Measurements from ENCODE around the gene SNRNP35. TPM values are rescaled to one million over a fixed set of nuclear protein-coding genes. Genes with fewer than 3 reads are reported as not detected.
"Not testable (repeated sequence)": the region's sequence is repeated elsewhere in the genome, so short reads cannot be mapped to it uniquely, and the experiment has no call there.

Gene SNRNP35, protein sequence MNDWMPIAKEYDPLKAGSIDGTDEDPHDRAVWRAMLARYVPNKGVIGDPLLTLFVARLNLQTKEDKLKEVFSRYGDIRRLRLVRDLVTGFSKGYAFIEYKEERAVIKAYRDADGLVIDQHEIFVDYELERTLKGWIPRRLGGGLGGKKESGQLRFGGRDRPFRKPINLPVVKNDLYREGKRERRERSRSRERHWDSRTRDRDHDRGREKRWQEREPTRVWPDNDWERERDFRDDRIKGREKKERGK
- total RNA-seq (2012; rRNA removed) = 8.5 and 10.4 TPM in 2 replicates

DNA sequence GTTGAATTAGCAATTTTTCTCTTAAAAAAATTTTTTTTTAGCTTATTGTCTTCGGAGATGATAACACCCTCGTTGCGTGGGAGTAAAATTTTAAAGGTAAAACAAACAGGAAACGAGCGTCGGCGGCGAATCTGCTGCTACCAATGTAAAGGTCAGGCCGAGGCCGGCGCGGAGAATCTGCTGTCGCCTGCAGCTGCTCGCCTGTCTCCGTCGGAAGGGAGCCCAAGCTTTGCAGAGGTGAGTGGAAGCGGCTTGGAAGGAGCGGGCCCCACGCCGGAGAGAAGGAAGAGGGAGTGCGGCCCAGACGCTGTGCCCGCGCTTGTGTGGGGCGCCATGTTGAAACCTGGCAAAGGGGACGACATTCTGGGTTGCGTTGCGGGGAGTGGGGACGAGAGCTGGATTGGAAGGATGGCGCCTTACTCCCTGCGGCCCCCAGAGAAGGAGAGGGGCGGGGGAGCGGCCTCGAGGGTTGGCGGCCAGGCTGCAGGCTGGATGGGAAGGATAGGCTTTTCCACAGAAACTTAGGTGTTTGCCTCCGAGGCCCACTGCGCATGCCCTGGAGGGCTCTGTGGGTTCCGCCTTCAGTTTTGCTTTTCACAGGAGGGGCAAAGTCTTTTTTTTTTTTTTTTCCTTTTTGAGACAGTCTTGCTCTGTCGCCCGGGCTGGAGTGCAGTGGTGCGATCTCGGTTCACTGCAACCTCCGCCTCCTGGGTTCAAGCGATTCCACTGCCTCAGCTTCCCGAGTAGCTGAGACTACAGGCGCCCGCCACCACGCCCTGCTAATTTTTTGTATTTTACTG lies at the start of gene SNRNP35:
Gene SNRNP35 (plus strand): TSS at position 160 of the 800 bp plus-strand sequence. CDS start 7,402 bp downstream, outside the sequence.
- H3K4me1 ChIP-seq (ENCODE audit: control insufficient read depth, insufficient read depth, low read length) = peaks cover 9% of the 10 kb centered on the region
- H3K27me3 ChIP-seq (ENCODE audit: control insufficient read depth, insufficient read depth, low read length) = no peaks in the 10 kb centered on the region
- H3K4me2 ChIP-seq (ENCODE audit: low read length) = peak within 1 kb of the TSS; percentile 91
- H3K36me3 ChIP-seq (ENCODE audit: insufficient read depth, low read length) = peaks cover 3% of the 10 kb centered on the region
- peak within 1 kb of the TSS; percentile 98 for H3K4me3 ChIP-seq (ENCODE audit: low read length)
- H3K9me3 ChIP-seq (replicated peaks; ENCODE audit: low read length) = no peaks in the 10 kb centered on the region
- H3K9ac ChIP-seq (ENCODE audit: low read depth, low read length) = peak within 1 kb of the TSS; percentile 100

DNA sequence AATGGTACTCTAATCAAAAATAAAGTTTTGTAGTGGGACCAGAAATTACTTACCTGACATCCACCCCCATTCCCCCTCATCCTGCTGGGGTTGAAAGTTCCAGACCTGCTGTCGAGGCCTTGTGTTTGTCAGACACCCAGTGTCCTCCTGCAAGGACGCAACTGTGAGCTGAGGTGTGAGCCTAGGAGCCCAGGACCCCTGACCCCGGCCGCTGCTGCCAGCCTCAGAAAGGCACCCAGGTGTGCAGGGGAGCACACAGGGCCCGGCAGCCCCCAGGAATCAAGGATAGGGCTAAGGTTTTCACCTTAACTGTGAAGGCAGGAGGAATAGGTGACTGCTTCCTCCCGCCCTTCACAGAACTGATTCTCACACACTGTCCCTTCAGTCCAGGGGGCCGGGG lies 49.3 kb upstream of the SNRNP35 start:
- not testable (repeated sequence) for H3K9ac ChIP-seq (ENCODE audit: low read depth, low read length); H3K4me1 ChIP-seq (ENCODE audit: control insufficient read depth, insufficient read depth, low read length); H3K4me2 ChIP-seq (ENCODE audit: low read length); H3K27me3 ChIP-seq (ENCODE audit: control insufficient read depth, insufficient read depth, low read length); H3K4me3 ChIP-seq (ENCODE audit: low read length); H3K9me3 ChIP-seq (replicated peaks; ENCODE audit: low read length)
- H3K36me3 ChIP-seq (ENCODE audit: insufficient read depth, low read length) = peaks cover 35% of the 10 kb centered on the region

DNA sequence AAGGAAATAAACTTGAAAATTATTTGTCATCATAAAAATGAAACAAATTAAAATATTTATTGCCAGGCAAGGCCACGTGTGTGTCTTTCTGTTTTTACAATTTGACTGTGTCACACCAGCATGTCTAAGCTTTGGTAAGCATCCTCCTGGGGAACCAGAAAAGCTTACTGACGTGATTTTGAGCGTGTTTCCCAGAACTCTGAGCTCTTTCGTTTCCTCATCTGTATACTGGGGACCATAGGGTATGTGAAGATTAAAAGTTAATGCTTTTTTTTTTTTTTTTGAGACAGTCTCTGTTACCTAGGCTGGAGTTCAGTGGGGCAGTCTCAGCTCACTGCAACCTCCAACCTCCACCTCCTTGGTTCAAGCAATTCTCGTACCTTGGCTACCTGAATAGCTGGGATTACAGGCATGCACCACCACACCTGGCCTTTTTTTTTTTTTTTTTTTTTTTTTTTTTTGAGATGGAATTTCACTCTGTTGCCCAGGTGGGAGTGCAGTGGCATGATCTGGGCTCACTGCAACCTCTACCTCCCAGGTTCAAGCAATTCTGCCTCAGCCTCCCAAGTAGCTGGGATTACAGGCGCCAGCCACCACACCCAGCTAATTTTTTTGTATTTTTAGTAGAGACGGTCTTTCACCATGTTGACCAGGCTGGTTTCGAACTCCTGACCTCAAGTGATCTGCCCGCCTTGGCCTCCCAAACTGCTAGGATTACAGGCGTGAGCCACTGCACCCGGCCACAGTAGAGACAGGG lies 48.5 kb upstream of the SNRNP35 start:
- H3K36me3 ChIP-seq (ENCODE audit: insufficient read depth, low read length) = peaks cover 27% of the 10 kb centered on the region
- not testable (repeated sequence) for H3K4me1 ChIP-seq (ENCODE audit: control insufficient read depth, insufficient read depth, low read length); H3K9me3 ChIP-seq (replicated peaks; ENCODE audit: low read length)

DNA sequence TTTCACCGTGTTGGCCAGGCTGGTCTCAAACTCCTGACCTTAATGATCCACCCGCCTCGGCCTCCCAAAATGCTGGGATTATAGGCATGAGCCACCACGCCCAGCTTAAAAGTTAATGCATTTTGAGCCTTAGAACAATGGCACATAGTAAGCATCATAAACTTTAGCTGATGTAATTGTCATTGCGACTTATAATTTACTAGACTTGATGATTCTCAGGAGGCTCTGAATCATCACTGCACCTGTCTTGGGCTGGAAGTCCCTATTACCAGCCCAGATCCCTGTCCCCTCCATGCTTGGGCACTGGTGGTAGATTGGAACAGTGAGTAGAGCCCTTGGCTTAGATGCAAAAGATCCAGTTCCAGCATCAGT lies 47.9 kb upstream of the SNRNP35 start:
- Histone ChIP-seq H3K9me3 (replicated peaks; ENCODE audit: low read length) (no peaks in the 10 kb centered on the region), H3K27me3 (ENCODE audit: control insufficient read depth, insufficient read depth, low read length) (no peaks in the 10 kb centered on the region), H3K4me1 (ENCODE audit: control insufficient read depth, insufficient read depth, low read length) (no peaks in the 10 kb centered on the region), H3K4me3 (ENCODE audit: low read length) (no peak overlapping the region), H3K36me3 (ENCODE audit: insufficient read depth, low read length) (peaks cover 21% of the 10 kb centered on the region), H3K9ac (ENCODE audit: low read depth, low read length) (no peak overlapping the region), H3K4me2 (ENCODE audit: low read length) (no peak overlapping the region)

More for the DNA sequence above, 48.5 kb upstream of the SNRNP35 start:
- H3K4me3 ChIP-seq (ENCODE audit: low read length); H3K9ac ChIP-seq (ENCODE audit: low read depth, low read length); H3K27me3 ChIP-seq (ENCODE audit: control insufficient read depth, insufficient read depth, low read length); H3K4me2 ChIP-seq (ENCODE audit: low read length): not testable (repeated sequence)

DNA sequence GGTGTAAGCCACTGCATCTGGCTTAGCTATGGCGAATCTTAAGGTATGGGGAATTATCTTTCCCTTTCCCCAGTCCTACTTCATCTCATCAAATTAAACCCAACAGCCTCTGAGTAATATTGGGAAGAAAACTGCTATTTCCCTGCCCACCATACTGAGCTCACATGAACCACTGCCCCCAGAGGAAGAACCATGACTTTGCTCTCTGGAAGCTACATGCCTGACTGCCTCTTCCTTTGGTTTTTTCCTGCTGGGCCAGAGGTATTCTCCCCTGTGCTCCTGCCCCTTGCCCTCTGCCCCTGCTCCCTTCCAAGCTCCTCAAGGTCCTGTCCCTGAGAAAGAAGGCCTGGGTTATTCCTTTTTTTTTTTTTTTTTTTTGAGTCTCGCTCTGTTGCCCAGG lies 36.6 kb upstream of the SNRNP35 start:
- H3K27me3 ChIP-seq (ENCODE audit: control insufficient read depth, insufficient read depth, low read length) = no peaks in the 10 kb centered on the region
- no peaks in the 10 kb centered on the region for H3K4me1 ChIP-seq (ENCODE audit: control insufficient read depth, insufficient read depth, low read length)
- H3K9me3 ChIP-seq (replicated peaks; ENCODE audit: low read length) = no peaks in the 10 kb centered on the region
- H3K36me3 ChIP-seq (ENCODE audit: insufficient read depth, low read length) = peaks cover 5% of the 10 kb centered on the region
- H3K4me3 ChIP-seq (ENCODE audit: low read length) = no peak overlapping the region
- H3K9ac ChIP-seq (ENCODE audit: low read depth, low read length) = no peak overlapping the region
- no peak overlapping the region for H3K4me2 ChIP-seq (ENCODE audit: low read length)

DNA sequence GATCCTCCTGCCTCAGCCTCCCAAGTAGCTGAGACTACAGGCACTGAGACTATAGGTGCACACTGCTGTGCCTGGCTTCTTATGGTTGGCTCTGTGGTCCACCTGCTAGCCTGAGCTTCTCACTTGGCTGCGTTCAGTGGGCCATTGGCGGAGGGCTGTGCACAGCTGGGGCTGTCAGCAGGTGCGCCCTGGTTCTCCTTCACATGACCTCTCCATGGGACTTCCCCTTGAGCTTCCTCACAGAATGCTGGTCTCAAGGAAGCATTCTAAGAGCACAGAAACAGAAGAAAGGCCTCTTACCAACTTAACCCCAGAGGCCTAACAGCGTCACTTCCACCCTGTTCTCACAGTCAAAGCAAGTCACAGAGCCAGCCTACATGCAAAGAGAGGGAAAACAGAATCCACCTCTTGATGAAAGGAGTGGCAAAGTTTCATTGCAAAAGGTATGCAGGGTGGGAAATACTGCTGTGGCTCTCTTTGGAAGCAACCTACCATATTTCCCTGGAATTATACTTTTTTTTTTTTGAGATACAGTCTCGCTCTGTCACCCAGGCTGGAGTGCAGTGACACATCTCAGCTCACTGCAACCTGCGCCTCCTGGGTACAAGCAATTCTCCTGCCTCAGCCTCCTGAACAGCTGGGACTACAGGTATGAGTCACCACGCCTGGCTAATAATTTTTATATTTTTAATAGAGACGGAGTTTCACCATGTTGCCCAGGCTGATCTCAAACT lies 30.7 kb upstream of the SNRNP35 start:
- Histone ChIP-seq H3K4me2 (ENCODE audit: low read length) (no peak overlapping the region), H3K9ac (ENCODE audit: low read depth, low read length) (no peak overlapping the region), H3K27me3 (ENCODE audit: control insufficient read depth, insufficient read depth, low read length) (no peaks in the 10 kb centered on the region), H3K4me1 (ENCODE audit: control insufficient read depth, insufficient read depth, low read length) (no peaks in the 10 kb centered on the region), H3K9me3 (replicated peaks; ENCODE audit: low read length) (no peaks in the 10 kb centered on the region), H3K36me3 (ENCODE audit: insufficient read depth, low read length) (peaks cover 11% of the 10 kb centered on the region), H3K4me3 (ENCODE audit: low read length) (no peak overlapping the region)

DNA sequence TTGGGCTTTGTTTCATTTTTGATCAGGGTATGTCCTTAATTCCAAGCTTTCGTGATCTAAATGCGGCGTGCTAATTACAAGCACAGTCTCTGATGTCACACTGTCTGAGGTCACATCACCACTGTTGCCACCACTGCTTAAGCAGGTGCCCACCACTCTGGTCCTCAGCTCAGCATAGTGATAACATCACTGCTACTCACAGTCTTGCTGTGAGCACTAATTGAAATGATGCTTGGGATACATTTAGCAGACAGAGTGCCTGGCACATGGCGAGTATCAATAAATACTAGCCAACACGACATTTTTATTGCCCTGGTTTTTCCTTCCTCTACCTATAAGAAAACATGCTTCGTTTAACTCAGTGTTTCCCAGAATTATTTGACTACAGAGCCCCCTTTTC lies 29.3 kb upstream of the SNRNP35 start:
- H3K9me3 ChIP-seq (replicated peaks; ENCODE audit: low read length) = no peaks in the 10 kb centered on the region
- H3K27me3 ChIP-seq (ENCODE audit: control insufficient read depth, insufficient read depth, low read length) = no peaks in the 10 kb centered on the region
- no peak overlapping the region for H3K4me3 ChIP-seq (ENCODE audit: low read length)
- H3K9ac ChIP-seq (ENCODE audit: low read depth, low read length) = no peak overlapping the region
- H3K36me3 ChIP-seq (ENCODE audit: insufficient read depth, low read length) = peaks cover 6% of the 10 kb centered on the region
- H3K4me1 ChIP-seq (ENCODE audit: control insufficient read depth, insufficient read depth, low read length) = no peaks in the 10 kb centered on the region
- no peak overlapping the region for H3K4me2 ChIP-seq (ENCODE audit: low read length)

DNA sequence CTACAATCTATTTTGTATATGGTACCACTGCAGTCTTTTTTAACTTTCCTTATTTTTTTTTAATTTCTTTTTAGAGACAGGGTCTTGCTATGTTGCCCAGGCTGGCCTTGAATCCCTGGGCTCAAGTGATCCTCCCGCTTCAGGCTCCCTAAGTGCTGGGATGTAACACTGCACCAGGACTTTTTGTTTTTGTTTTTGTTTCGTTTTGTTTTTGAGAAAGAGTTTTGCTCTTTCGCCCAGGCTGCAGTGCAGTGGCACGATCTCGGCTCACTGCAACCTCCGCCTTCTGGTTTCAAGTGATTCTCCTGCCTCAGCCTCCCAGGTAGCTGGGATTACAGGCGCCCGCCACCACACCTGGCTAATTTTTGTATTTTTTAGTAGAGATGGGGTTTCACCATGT lies 28.8 kb upstream of the SNRNP35 start:
- H3K36me3 ChIP-seq (ENCODE audit: insufficient read depth, low read length); H3K4me3 ChIP-seq (ENCODE audit: low read length); H3K27me3 ChIP-seq (ENCODE audit: control insufficient read depth, insufficient read depth, low read length); H3K9ac ChIP-seq (ENCODE audit: low read depth, low read length); H3K4me2 ChIP-seq (ENCODE audit: low read length); H3K4me1 ChIP-seq (ENCODE audit: control insufficient read depth, insufficient read depth, low read length); H3K9me3 ChIP-seq (replicated peaks; ENCODE audit: low read length): not testable (repeated sequence)

DNA sequence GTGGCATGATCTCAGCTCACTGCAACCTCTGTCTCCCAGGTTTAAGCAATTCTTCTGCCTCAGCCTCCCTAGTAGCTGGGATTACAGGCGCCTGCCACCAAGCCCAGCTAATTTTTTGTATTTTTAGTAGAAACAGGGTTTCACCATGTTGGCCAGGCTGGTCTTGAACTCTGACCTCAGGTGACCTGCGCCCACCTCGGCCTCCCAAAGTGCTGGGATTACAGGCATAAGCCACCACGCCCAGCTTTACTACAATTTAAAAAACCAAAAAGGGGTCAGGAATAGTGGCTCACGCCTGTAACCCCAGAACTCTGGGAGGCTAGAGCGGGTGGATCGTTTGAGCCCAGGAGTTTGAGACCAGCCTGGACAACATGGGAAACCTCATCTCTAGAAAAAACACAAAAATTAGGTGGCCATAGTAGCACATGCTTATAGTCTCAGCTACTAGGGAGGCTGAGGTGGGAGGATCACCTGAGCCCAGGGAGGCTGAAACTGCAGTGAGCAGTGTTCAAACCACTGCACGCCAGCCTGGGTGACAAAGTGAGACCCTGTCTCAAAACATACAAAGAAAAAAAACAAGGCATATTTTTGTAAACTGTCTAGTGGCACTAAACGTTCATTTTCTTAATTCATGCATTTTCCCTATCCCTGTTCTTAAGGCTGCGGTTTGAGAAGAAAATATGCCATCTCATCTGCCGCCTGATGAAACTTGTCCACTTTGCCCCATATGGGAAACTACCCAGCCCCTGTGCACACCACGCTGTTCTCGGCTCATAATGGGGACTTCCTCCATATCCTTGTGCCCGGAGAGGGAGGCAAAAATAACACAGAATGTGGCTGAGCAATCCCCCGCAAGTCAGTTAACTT lies 25.8 kb upstream of the SNRNP35 start:
- H3K4me1 ChIP-seq (ENCODE audit: control insufficient read depth, insufficient read depth, low read length); H3K9ac ChIP-seq (ENCODE audit: low read depth, low read length): not testable (repeated sequence)

DNA sequence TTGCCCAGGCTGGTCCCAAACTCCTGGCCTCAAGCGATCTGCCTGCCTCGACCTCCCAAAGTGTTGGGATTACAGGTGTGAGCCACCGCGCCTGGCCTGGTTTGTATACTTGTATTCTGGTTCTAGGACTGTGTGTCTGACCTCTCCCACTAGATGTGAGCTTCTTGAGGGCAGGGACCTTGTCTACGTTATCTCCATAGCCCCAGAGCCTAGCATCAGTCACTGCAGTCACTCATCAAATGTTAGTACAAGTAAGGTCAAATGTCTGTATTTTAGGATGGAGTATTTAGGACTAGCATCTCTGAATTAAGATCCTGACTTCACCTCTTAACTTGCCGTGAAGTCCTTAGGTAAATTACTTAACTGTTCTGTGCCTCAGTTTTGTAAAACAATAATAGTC lies 24.3 kb upstream of the SNRNP35 start:
- no peaks in the 10 kb centered on the region for H3K9me3 ChIP-seq (replicated peaks; ENCODE audit: low read length)

More for the DNA sequence above, 25.8 kb upstream of the SNRNP35 start:
- H3K27me3 ChIP-seq (ENCODE audit: control insufficient read depth, insufficient read depth, low read length); H3K36me3 ChIP-seq (ENCODE audit: insufficient read depth, low read length); H3K4me3 ChIP-seq (ENCODE audit: low read length); H3K9me3 ChIP-seq (replicated peaks; ENCODE audit: low read length): not testable (repeated sequence)
- H3K4me2 ChIP-seq (ENCODE audit: low read length) = peak overlapping the region; percentile 12

More for the DNA sequence above, 24.3 kb upstream of the SNRNP35 start:
- Histone ChIP-seq H3K4me2 (ENCODE audit: low read length) (no peak overlapping the region), H3K4me3 (ENCODE audit: low read length) (no peak overlapping the region), H3K9ac (ENCODE audit: low read depth, low read length) (no peak overlapping the region), H3K27me3 (ENCODE audit: control insufficient read depth, insufficient read depth, low read length) (no peaks in the 10 kb centered on the region), H3K4me1 (ENCODE audit: control insufficient read depth, insufficient read depth, low read length) (peaks cover 5% of the 10 kb centered on the region), H3K36me3 (ENCODE audit: insufficient read depth, low read length) (peaks cover 4% of the 10 kb centered on the region)

Measured in skeletal muscle satellite cell (primary cell).